H1 (cell line): ENCODE results near the gene ETV1. TPM values are rescaled to one million over a fixed set of nuclear protein-coding genes. Genes with fewer than 3 reads are reported as not detected.

ENCODE experiments used
- HDAC2 ChIP-seq, 2 experiments: fragments of 300-600 bp in 1 of 2; sonication (generic) in 1 of 2; IDR thresholded peaks; 2 replicates each; pipeline ENCODE4 v1.6.1; 2011 to 2012; ENCODE audit warnings: low read depth in 2 of 2, low read length in 2 of 2, mild to moderate bottlenecking in 2 of 2, moderate library complexity in 2 of 2, borderline replicate concordance in 1 of 2, inconsistent platforms in 1 of 2
- TAF7 ChIP-seq: optimal IDR thresholded peaks from 2 replicates; pipeline ENCODE3; 2011; ENCODE audit warnings: low read depth, mild to moderate bottlenecking, inconsistent platforms, low read length, moderate library complexity, borderline replicate concordance
- polyA plus RNA-seq, 7 experiments: library from polyadenylated mRNA; depleted of rRNA in 3 of 7; stranded (reverse) in 5 of 7; unstranded in 2 of 7; fragments of >200 nt in 5 of 7; fragments of 200-250 nt in 2 of 7; gene quantifications; 1 replicate in 5 of 7; 2 replicates in 1 of 7; 4 replicates in 1 of 7; pipeline versions ENCODE4 v1.2.1 to v1.2.3, GENCODE V29; 2011 to 2013; ENCODE audit warnings: missing spikeins in 2 of 7, mixed read lengths in 2 of 7
- total RNA-seq: library from RNA; stranded (reverse); fragmentation: NEBNext Ultra II Directional; extraction: Animal tissue kit (Norgen Biotek cat#: 25700); gene quantifications from 2 replicates; pipeline ENCODE4 v1.2.1, GENCODE V29; 2021

The ETV1 gene
- total and polyA plus RNA-seq, 2 of the 8 experiments (the other 6 are each of a cell fraction or from before 2014, with no cell fraction given): 58.3 to 91.2 TPM

DNA sequence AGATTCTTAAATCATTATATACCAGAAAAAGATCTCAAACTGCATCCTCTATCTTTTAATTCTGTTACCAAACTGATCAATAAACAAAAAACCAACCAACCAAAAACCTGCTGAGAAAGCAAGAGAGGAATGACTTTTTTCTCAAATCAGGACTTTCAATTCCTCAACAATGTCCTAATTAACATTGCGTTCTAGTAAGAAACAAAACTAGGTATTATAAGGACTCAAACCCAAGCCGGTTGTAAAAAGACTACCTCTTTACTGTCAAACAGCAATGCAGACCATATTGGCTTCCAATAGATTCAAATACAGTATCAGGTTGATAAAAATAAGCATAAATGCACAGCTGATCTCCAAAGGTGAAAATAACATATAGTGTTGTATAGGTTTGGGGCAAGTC, 57.3 kb downstream of the ETV1 start (continued):
- TF ChIP-seq TAF7 (no peak), HDAC2 (IDR thresholded peaks at IDR 0.05; ENCODE audit: borderline replicate concordance in 1 of 2, low read depth in 2 of 2, low read length in 2 of 2) (no peak)
- TF ChIP-seq, all 59 proteins: peak for 0
